Liver (tissue), 9 donors: ENCODE results near the gene TMEM236. TPM values are rescaled to one million over a fixed set of nuclear protein-coding genes. Genes with fewer than 3 reads are reported as not detected.

Experiments
- DNase-seq: peaks from one replicate; pipeline ENCODE4 v3.0.0-alpha.2; 2017; ENCODE audit warnings: low spot score
- H3K27ac ChIP-seq, 2 donors: one replicate each; pipeline ENCODE4 v1.7.0; 2013; ENCODE audit warnings: inconsistent platforms in 2 of 2, low read length in 2 of 2, control low read depth in 1 of 2, low read depth in 1 of 2, mild to moderate bottlenecking in 1 of 2
- H3K27me3 ChIP-seq, 4 donors: one replicate each; pipeline versions ENCODE4 v1.6.1 to v1.7.0; 2013; ENCODE audit warnings: low read length in 3 of 4, inconsistent platforms in 1 of 4, mild to moderate bottlenecking in 1 of 4, moderate library complexity in 1 of 4; ENCODE audit not compliant: control insufficient read depth in 4 of 4, insufficient read depth in 4 of 4
- H3K36me3 ChIP-seq, 4 donors: one replicate each; pipeline versions ENCODE4 v1.6.1 to v1.7.0; 2013; ENCODE audit warnings: low read length in 3 of 4, mild to moderate bottlenecking in 3 of 4, low read depth in 1 of 4, moderate library complexity in 1 of 4; ENCODE audit not compliant: control insufficient read depth in 4 of 4, insufficient read depth in 3 of 4
- H3K4me1 ChIP-seq, 4 donors: one replicate each; pipeline versions ENCODE4 v1.6.1 to v1.7.0; 2013; ENCODE audit warnings: low read length in 3 of 4, mild to moderate bottlenecking in 3 of 4, moderate library complexity in 1 of 4; ENCODE audit not compliant: control insufficient read depth in 4 of 4, insufficient read depth in 4 of 4
- H3K4me3 ChIP-seq, 3 donors: one replicate each; pipeline versions ENCODE4 v1.6.1 to v1.7.0; 2013; ENCODE audit warnings: low read length in 3 of 3, control low read depth in 1 of 3, low read depth in 1 of 3, mild to moderate bottlenecking in 1 of 3
- H3K9ac ChIP-seq, 2 donors: one replicate each; pipeline ENCODE4 v1.7.0; 2013; ENCODE audit warnings: low read length in 2 of 2, mild to moderate bottlenecking in 2 of 2, moderate library complexity in 2 of 2, control low read depth in 1 of 2, low read depth in 1 of 2
- H3K9me3 ChIP-seq, 4 donors: one replicate each; pipeline versions ENCODE4 v1.6.1 to v1.7.0; 2013; ENCODE audit warnings: low read length in 3 of 4; ENCODE audit not compliant: control insufficient read depth in 4 of 4
- ATF3 ChIP-seq: IDR thresholded peaks from 2 replicates; pipeline ENCODE4 v1.6.1; 2016; ENCODE audit warnings: antibody characterized with exemption
- CTCF ChIP-seq: fragments of 150-350 bp; IDR thresholded peaks from 2 replicates; pipeline ENCODE4 v1.5.1; 2017; ENCODE audit warnings: improper control_type of control experiment, low read depth, low read length; ENCODE audit not compliant: missing input control
- FOXA1 ChIP-seq: IDR thresholded peaks from 2 replicates; pipeline ENCODE4 v1.6.1; 2016; ENCODE audit warnings: antibody characterized with exemption
- FOXA2 ChIP-seq: IDR thresholded peaks from 2 replicates; pipeline ENCODE4 v1.6.1; 2016; ENCODE audit warnings: antibody characterized with exemption
- GABPA ChIP-seq, 2 donors: IDR thresholded peaks in 1 of 2; conservative IDR thresholded peaks in 1 of 2; 2 replicates each; pipeline ENCODE4 v1.6.1; 2016; ENCODE audit warnings: antibody characterized with exemption in 2 of 2, mild to moderate bottlenecking in 1 of 2, moderate library complexity in 1 of 2
- HNF4G ChIP-seq: IDR thresholded peaks from 2 replicates; pipeline ENCODE4 v1.6.1; 2016; ENCODE audit warnings: antibody characterized with exemption
- JUND ChIP-seq, 2 donors: IDR thresholded peaks; 2 replicates each; pipeline ENCODE4 v1.6.1; 2016; ENCODE audit warnings: antibody characterized with exemption in 2 of 2
- MAX ChIP-seq: IDR thresholded peaks from 2 replicates; pipeline ENCODE4 v1.6.1; 2016; ENCODE audit warnings: antibody characterized with exemption
- NR2F2 ChIP-seq: IDR thresholded peaks from 2 replicates; pipeline ENCODE4 v1.6.1; 2016; ENCODE audit warnings: antibody characterized with exemption
- RAD21 ChIP-seq, 2 donors: IDR thresholded peaks; 2 replicates each; pipeline ENCODE4 v1.6.1; 2016; ENCODE audit warnings: antibody characterized with exemption in 2 of 2, mild to moderate bottlenecking in 2 of 2
- REST ChIP-seq: IDR thresholded peaks from 2 replicates; pipeline ENCODE4 v1.6.1; 2016; ENCODE audit warnings: antibody characterized with exemption, mild to moderate bottlenecking
- RXRA ChIP-seq, 2 donors: IDR thresholded peaks; 2 replicates each; pipeline ENCODE4 v1.6.1; 2017 to 2018; ENCODE audit warnings: antibody characterized with exemption in 2 of 2, mild to moderate bottlenecking in 1 of 2
- SP1 ChIP-seq: IDR thresholded peaks from 2 replicates; pipeline ENCODE4 v1.6.1; 2018; ENCODE audit warnings: antibody characterized with exemption, mild to moderate bottlenecking
- TAF1 ChIP-seq: conservative IDR thresholded peaks from 2 replicates; pipeline ENCODE4 v1.6.1; 2016; ENCODE audit warnings: antibody characterized with exemption, mild to moderate bottlenecking
- YY1 ChIP-seq: IDR thresholded peaks from 2 replicates; pipeline ENCODE4 v1.6.1; 2016; ENCODE audit warnings: antibody characterized with exemption, mild to moderate bottlenecking
- ZBTB33 ChIP-seq: IDR thresholded peaks from 2 replicates; pipeline ENCODE4 v1.6.1; 2016; ENCODE audit warnings: antibody characterized with exemption
- WGBS: extraction: QIAGEN DNeasy Blood & Tissue Kit; methylation state at CpG from one replicate; pipeline ENCODE4 v1.1.7; 2013; 5-methylcytosine and 5-hydroxymethylcytosine counted together
- polyA plus RNA-seq, 2 donors: library from polyadenylated mRNA; stranded (reverse) in 1 of 2; unstranded in 1 of 2; fragments of 200-250 nt in 1 of 2; fragments of >200 nt in 1 of 2; fragmentation: Nextera tagmentation in 1 of 2; extraction: Ambion mirVana in 1 of 2; gene quantifications; one replicate each; pipeline versions ENCODE4 v1.2.1 to v1.2.3, GENCODE V29; 2013 to 2015
- total RNA-seq, 2 donors: library from RNA; depleted of rRNA; stranded (reverse); fragments of >200 nt; gene quantifications; one replicate each; pipeline ENCODE4 v1.2.3, GENCODE V29; 2014
- donor health status: healthy.
- donor health status: healthy.
- donor health status: healthy.
- donor health status: healthy.
- donor health status: healthy.

The TMEM236 gene
- under 1 TPM; 0.17 to 0.28 TPM for total RNA-seq
- under 1 TPM; 0.07 to 0.08 TPM for polyA plus RNA-seq

- DNase-seq, result no peak
- TF ChIP-seq ZBTB33 (no peak), RAD21 (IDR thresholded peaks at IDR 0.05) (no peak), RXRA (IDR thresholded peaks at IDR 0.05) (no peak), MAX (no peak), CTCF (no peak), SP1 (no peak), REST (no peak), FOXA1 (no peak), JUND (IDR thresholded peaks at IDR 0.05) (no peak), HNF4G (no peak), TAF1 (no peak), YY1 (no peak), ATF3 (no peak), FOXA2 (no peak), NR2F2 (no peak)
- no peak within 1 kb of the TSS for H3K9ac ChIP-seq
- no peak within 1 kb of the TSS for H3K4me3 ChIP-seq
- H3K27me3 ChIP-seq, result no peaks in the 10 kb centered on the region
- WGBS, result 76% methylated on average over 9 of the region's 9 CpGs
- H3K9me3 ChIP-seq, result no peaks in the 10 kb centered on the region
- peaks cover 0 to 4% (median 3%) of the 10 kb centered on the region in 4 donors for H3K4me1 ChIP-seq
- H3K36me3 ChIP-seq, result no peaks in the 10 kb centered on the region
- no peak within 1 kb of the TSS for H3K27ac ChIP-seq
Observed at GRCh38 chr10:17751781-17752445, at the start of gene TMEM236. Gene TMEM236, plus strand, starts transcription at chr10:17752201. Its CDS starts 95 bp downstream, at chr10:17752296.

GRCh38 chr10:17703706-17704105, 48.3 kb upstream of the TMEM236 start:
- no peak overlapping the region for H3K27ac ChIP-seq
- H3K4me3 ChIP-seq, result no peak overlapping the region
- H3K36me3 ChIP-seq, result peaks cover 0 to 13% (median 4%) of the 10 kb centered on the region in 4 donors
- no peak overlapping the region for H3K9ac ChIP-seq
- H3K9me3 ChIP-seq, result no peaks in the 10 kb centered on the region
- TF ChIP-seq FOXA1 (no peak), FOXA2 (no peak), JUND (IDR thresholded peaks at IDR 0.05) (no peak), RAD21 (IDR thresholded peaks at IDR 0.05) (no peak), CTCF (no peak), GABPA (IDR thresholded peaks at IDR 0.05 in 1 of 2, conservative IDR thresholded peaks at IDR 0.05 in 1 of 2) (no peak), REST (no peak), YY1 (no peak), ATF3 (no peak)
- no peaks in the 10 kb centered on the region for H3K27me3 ChIP-seq
- whole genome bisulfite sequencing, result 98% methylated on average over 3 of the region's 3 CpGs
- DNase-seq, result no peak
- no peaks in the 10 kb centered on the region for H3K4me1 ChIP-seq
